ENCODE results near the gene NRXN3. TPM values are rescaled to one million over a fixed set of nuclear protein-coding genes. Genes with fewer than 3 reads are reported as not detected.

NRXN3 gene
- total RNA-seq, 2 experiments from 2014 or later, result not detected

GRCh38 chr14:78195431-78195830 is 25.3 kb downstream of the NRXN3 start:
- Histone ChIP-seq H3K4me2 (ENCODE audit: low read length) (no peak overlapping the region), H3K79me2 (ENCODE audit: insufficient read depth, low read depth, low read length) (no peaks in the 10 kb centered on the region), H2AFZ (ENCODE audit: low read length) (no peak overlapping the region), H3K9me2 (ENCODE audit: insufficient read depth, low read length) (no peaks in the 10 kb centered on the region), H3K4me1 (ENCODE audit: insufficient read depth, low read length, poor library complexity, severe bottlenecking) (no peaks in the 10 kb centered on the region), H3K4me3 (ENCODE audit: low read depth, low read length, poor library complexity, severe bottlenecking) (no peak overlapping the region), H4K20me1 (ENCODE audit: insufficient read depth, low read length) (no peaks in the 10 kb centered on the region), H3K9me3 (ENCODE audit: low read length) (no peaks in the 10 kb centered on the region), H3K27ac (ENCODE audit: low read depth, low read length, poor library complexity, severe bottlenecking) (no peak overlapping the region), H3K36me3 (ENCODE audit: insufficient read depth, low read length) (no peaks in the 10 kb centered on the region)
- BruUV-seq (replicated peaks), result no TSS peak
- intact Hi-C loops (cut with micrococcal nuclease; ENCODE audit: unreplicated experiment), result no loop called here
- POLR2A ChIA-PET, result no interaction called here
- TF ChIP-seq, protein P1, sequence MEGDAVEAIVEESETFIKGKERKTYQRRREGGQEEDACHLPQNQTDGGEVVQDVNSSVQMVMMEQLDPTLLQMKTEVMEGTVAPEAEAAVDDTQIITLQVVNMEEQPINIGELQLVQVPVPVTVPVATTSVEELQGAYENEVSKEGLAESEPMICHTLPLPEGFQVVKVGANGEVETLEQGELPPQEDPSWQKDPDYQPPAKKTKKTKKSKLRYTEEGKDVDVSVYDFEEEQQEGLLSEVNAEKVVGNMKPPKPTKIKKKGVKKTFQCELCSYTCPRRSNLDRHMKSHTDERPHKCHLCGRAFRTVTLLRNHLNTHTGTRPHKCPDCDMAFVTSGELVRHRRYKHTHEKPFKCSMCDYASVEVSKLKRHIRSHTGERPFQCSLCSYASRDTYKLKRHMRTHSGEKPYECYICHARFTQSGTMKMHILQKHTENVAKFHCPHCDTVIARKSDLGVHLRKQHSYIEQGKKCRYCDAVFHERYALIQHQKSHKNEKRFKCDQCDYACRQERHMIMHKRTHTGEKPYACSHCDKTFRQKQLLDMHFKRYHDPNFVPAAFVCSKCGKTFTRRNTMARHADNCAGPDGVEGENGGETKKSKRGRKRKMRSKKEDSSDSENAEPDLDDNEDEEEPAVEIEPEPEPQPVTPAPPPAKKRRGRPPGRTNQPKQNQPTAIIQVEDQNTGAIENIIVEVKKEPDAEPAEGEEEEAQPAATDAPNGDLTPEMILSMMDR (conservative IDR thresholded peaks at IDR 0.05; ENCODE audit: low read length), result no peak
- no peak for TF ChIP-seq EZH2phosphoT487 (IDR thresholded peaks at IDR 0.05; ENCODE audit: borderline replicate concordance, low read depth, low read length)
- no peak for DNase-seq (ENCODE audit: low spot score)
- CTCF ChIA-PET (ENCODE audit: unreplicated experiment), result no interaction called here

GRCh38 chr14:78196323-78196722 is 26.1 kb downstream of the NRXN3 start:
- TF ChIP-seq EZH2phosphoT487 (IDR thresholded peaks at IDR 0.05; ENCODE audit: borderline replicate concordance, low read depth, low read length), result no peak
- TF ChIP-seq, protein P1 (conservative IDR thresholded peaks at IDR 0.05; ENCODE audit: low read length), result peak; percentile 27; the same call in 1 of the 2 replicates
- no peaks in the 10 kb centered on the region for H3K9me3 ChIP-seq (ENCODE audit: low read length)
- H3K4me2 ChIP-seq (ENCODE audit: low read length), result no peak overlapping the region
- H2AFZ ChIP-seq (ENCODE audit: low read length), result no peak overlapping the region
- no peaks in the 10 kb centered on the region for H3K79me2 ChIP-seq (ENCODE audit: insufficient read depth, low read depth, low read length)
- H3K9me2 ChIP-seq (ENCODE audit: insufficient read depth, low read length), result no peaks in the 10 kb centered on the region
- no peaks in the 10 kb centered on the region for H3K4me1 ChIP-seq (ENCODE audit: insufficient read depth, low read length, poor library complexity, severe bottlenecking)
- POLR2A ChIA-PET, result no interaction called here
- DNase-seq (ENCODE audit: low spot score), result no peak
- CTCF ChIA-PET (ENCODE audit: unreplicated experiment), result no interaction called here
- BruUV-seq (replicated peaks), result no TSS peak
- H3K27ac ChIP-seq (ENCODE audit: low read depth, low read length, poor library complexity, severe bottlenecking), result no peak overlapping the region
- no peak overlapping the region for H3K4me3 ChIP-seq (ENCODE audit: low read depth, low read length, poor library complexity, severe bottlenecking)
- no peaks in the 10 kb centered on the region for H3K36me3 ChIP-seq (ENCODE audit: insufficient read depth, low read length)
- H4K20me1 ChIP-seq (ENCODE audit: insufficient read depth, low read length), result no peaks in the 10 kb centered on the region
- intact Hi-C loops (cut with micrococcal nuclease; ENCODE audit: unreplicated experiment), result no loop called here

GRCh38 chr14:78197051-78197450 is 26.9 kb downstream of the NRXN3 start:
- no TSS peak for BruUV-seq (replicated peaks)
- Histone ChIP-seq H2AFZ (ENCODE audit: low read length) (no peak overlapping the region), H4K20me1 (ENCODE audit: insufficient read depth, low read length) (no peaks in the 10 kb centered on the region), H3K27ac (ENCODE audit: low read depth, low read length, poor library complexity, severe bottlenecking) (no peak overlapping the region), H3K79me2 (ENCODE audit: insufficient read depth, low read depth, low read length) (no peaks in the 10 kb centered on the region), H3K9me2 (ENCODE audit: insufficient read depth, low read length) (no peaks in the 10 kb centered on the region), H3K4me1 (ENCODE audit: insufficient read depth, low read length, poor library complexity, severe bottlenecking) (peaks cover 3% of the 10 kb centered on the region), H3K4me2 (ENCODE audit: low read length) (no peak overlapping the region), H3K4me3 (ENCODE audit: low read depth, low read length, poor library complexity, severe bottlenecking) (no peak overlapping the region), H3K9me3 (ENCODE audit: low read length) (no peaks in the 10 kb centered on the region), H3K36me3 (ENCODE audit: insufficient read depth, low read length) (no peaks in the 10 kb centered on the region)
- DNase-seq (ENCODE audit: low spot score), result no peak
- TF ChIP-seq EZH2phosphoT487 (IDR thresholded peaks at IDR 0.05; ENCODE audit: borderline replicate concordance, low read depth, low read length), result no peak
- TF ChIP-seq, protein P1 (conservative IDR thresholded peaks at IDR 0.05; ENCODE audit: low read length), result no peak
- POLR2A ChIA-PET, result no interaction called here
- intact Hi-C loops (cut with micrococcal nuclease; ENCODE audit: unreplicated experiment), result no loop called here
- CTCF ChIA-PET (ENCODE audit: unreplicated experiment), result no interaction called here
